ENCODE measurements around the gene CHTF18.
A peak's percentile ranks its signal among the peaks of the same experiment; 100 is the strongest.
"Not testable (repeated sequence)": the region's sequence is repeated elsewhere in the genome, so short reads cannot be mapped to it uniquely, and the experiment has no call there.

The CHTF18 gene

DNA sequence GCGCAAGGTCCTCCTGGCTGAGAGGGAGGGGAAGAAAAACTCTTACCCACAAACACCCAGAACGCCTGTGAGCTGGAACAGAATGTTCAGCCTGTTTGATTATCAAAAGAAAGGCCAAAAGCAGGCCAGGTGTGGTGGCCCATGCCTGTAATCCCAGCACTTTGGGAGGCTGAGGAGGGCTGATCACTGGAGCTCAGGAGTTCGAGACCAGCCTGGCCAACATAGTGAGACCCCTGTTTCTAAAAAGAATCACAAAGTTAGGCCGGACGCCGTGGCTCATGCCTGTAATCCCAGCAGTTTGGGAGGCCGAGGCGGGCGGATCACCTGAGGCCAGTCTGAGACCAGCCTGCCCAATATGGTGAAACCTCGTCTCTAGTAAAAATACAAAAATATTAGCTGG is 12.1 kb upstream of the CHTF18 start:
- not testable (repeated sequence) for DNase-seq (ENCODE audit: low read depth in 2 of 2)

GRCh38 chr16:776824-777223 is 11.6 kb upstream of the CHTF18 start:
- no peak for DNase-seq (ENCODE audit: low read depth in 2 of 2)

DNA sequence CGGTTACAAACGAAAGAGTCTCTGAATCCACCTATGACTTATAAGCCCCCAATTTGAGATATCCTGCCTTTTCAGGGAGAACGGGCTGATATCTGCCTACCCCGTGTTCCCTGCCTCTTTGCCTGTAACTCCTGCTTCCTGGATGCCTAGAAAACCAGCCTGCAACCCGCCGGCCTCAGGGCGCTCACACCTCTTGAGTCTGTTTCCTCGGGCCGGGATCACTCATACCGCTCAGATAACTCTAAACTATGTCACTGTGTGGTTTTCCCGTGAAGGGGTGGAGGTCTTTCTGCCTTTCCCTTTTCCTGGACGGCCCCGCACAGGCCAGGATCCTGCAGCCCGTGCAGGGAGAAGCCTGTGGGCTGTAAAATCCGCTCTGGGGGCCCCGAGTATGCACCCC is 10.6 kb upstream of the CHTF18 start:
- DNase-seq (ENCODE audit: low read depth in 2 of 2) = no peak

DNA sequence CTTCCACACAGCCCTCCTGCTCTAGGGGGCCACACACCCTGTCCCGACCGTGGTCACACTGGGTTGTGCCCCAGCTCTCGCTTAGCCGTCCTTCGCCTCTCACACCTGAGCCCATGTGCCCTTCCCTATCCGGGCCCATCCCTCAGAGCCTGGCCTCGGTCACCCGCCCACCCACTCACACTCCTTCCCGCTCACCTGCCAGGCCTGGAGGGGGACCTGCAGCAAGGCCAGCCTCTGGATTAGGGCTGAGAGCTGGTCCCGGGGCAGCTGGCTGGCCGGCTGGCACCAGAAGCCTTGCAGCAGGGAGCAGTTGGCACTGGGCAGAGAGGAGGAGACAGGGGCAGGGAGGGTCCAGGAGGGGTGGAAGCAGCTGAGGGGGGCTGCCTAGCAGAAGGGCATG is 10.0 kb upstream of the CHTF18 start:
- no peak for DNase-seq (ENCODE audit: low read depth in 2 of 2)

- no peak for DNase-seq (ENCODE audit: low read depth in 2 of 2)
These were observed 9.4 kb upstream of the CHTF18 start for GRCh38 chr16:778909-779527.

- DNase-seq (ENCODE audit: low read depth in 2 of 2) = no peak
These were observed 8.9 kb upstream of the CHTF18 start for GRCh38 chr16:779561-779960.

DNA sequence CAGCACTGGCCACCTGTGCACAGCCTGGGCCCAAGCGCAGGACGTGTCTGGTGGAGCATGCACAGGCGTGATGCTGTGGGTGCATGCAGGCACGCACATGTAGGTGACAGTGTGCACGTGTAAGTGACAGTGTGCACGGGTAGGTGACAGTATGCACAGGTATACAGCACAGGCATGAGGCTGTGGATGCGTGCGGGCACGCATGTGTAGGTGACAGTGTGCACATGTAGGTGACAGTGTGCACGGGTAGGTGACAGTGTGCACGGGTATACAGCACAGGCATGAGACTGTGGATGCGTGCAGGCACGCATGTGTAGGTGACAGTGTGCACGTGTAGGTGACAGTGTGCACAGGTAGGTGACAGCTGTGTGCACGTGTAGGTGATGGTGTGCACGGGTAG is 8.1 kb upstream of the CHTF18 start:
- DNase-seq (ENCODE audit: low read depth in 2 of 2) = no peak

GRCh38 chr16:781346-782010 is 6.9 kb upstream of the CHTF18 start:
- DNase-seq (ENCODE audit: low read depth in 2 of 2) = no peak

GRCh38 chr16:782258-782657 is 6.2 kb upstream of the CHTF18 start:
- DNase-seq (ENCODE audit: low read depth in 2 of 2) = no peak

DNA sequence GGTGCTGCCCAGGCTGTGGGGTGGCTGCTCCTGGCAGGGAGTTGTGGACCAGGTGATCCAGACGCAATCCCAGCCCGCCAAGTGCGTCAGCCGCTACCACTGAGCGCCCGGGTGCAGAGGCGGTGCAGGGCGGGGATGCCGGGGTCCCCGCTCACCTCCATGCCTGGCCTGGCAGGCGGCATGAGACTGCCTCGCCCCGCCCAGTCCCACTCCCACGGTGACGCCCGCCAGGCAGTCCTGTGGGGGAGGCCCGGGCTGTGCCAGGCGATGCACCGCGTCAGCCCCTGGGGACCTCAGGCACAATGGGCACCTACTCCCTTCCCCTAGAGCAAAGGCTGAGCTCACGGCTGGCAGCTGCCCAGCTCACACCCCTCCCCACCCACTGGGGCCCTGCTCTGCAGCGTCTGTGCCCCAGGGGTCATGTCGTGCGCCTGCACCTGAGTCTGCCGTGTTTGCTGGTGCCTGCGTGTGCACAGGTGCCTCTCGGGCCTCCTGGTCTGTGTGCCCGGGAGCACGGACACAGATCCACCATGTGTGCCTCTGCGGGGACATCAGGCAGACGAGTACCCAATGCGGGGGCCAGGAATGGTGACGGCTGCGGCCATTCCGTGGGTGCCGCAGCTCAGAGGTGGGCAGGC is 5.5 kb upstream of the CHTF18 start:
- no peak for DNase-seq (ENCODE audit: low read depth in 2 of 2)

GRCh38 chr16:783404-784161 is 4.8 kb upstream of the CHTF18 start:
- no peak for DNase-seq (ENCODE audit: low read depth in 2 of 2)

- DNase-seq (ENCODE audit: low read depth in 2 of 2) = no peak
These were observed 4.0 kb upstream of the CHTF18 start for GRCh38 chr16:784431-784830.

DNA sequence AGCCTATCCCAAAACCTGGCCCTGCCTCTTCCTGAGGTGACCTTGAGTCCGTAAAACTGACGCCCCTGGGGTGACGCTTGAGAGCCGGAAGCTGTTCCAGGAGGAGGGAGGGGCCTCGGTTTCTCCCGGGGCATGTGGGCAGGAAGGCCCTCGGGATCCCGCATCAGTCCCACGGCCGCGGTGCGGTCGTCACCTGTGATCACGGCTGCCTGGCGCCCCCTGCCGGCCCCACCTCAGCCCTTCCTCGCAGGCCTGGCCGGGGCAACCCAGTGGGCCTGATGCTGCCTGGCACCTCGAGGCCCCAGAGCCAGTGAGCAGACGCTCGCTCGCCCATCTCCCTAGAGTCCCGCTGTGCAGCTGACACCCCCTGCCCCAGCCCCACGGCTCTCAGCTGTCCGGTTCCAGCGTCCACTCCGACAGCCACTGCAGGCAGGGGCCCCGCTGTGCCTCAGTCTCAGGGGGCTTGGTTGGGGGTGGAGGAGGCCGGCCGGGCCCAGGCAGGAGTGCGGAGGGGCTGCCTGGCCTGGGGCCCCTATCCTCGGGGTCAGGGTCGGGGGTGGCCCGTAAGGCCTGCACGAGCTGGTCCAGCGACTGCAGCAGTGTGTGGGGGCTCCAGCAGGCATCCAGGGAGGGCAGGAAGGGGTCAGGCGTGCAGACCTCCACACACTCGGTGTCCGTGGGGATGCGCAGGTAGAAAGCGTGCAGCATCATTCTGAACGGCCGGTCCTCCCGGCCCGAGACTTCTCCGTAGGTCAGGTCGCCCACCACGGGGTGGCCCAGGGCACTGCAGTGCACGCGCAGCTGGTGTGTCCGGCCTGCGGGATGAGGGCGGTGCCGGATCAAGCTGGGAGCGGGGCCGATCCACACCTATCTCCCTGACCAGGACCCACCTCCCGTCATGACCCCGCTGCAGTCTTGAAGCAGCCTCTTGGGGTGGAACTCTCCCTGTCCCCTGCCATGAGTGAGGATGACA is 2.6 kb upstream of the CHTF18 start:
- peak; percentile 44 to 47 for DNase-seq (ENCODE audit: low read depth in 2 of 2)

GRCh38 chr16:787321-787966 is 976 bp upstream of the CHTF18 start:
- DNase-seq (ENCODE audit: low read depth in 2 of 2) = no peak

DNA sequence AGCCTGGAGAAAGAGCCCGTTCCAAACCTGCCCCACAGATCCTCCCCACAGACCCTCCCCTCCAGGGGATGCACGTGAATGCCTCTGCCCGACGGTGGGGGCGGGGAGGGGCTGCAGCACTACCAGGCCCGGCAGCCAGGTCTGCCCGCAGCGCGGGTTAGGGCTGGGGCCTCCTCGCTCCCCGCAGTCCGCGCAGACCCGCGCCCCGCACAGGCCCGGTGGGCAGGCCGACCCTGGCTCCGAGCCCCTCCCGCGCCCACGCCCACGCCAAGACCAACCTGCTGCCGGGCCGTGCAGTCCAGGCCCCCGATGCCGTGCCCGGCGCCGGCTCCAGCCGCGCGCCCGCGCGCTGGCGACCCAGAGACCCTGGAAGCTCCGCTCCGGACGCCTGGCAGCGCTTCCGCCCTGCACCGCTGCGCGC is 432 bp upstream of the CHTF18 start, which contains the start of gene RPUSD1:
RPUSD1 (minus strand) TSS at position 404 of the 421 bp plus-strand sequence. CDS start 644 bp downstream, outside the sequence.
- no peak for DNase-seq (ENCODE audit: low read depth in 2 of 2)

GRCh38 chr16:789191-789850 is 901 bp downstream of the CHTF18 start:
- DNase-seq (ENCODE audit: low read depth in 2 of 2) = no peak

DNA sequence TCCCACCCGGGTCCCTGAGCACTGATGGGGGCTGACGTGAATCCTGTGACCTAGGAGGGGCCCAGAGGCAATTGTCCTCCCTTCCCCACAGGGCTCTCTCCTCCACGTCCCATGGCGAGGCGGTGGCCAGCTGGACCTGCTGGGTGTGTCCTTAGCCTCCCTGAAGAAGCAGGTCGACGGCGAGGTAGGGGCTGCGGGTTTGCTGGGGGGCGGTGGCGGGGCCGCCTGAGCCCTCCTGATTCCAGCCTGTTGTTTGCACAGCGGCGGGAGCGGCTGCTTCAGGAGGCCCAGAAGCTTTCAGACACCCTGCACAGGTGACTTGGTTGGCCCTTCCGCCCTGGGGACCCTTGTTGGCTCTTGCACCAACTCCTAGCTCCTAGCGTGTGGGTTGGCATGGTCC is 1.7 kb downstream of the CHTF18 start:
- no peak for DNase-seq (ENCODE audit: low read depth in 2 of 2)

DNA sequence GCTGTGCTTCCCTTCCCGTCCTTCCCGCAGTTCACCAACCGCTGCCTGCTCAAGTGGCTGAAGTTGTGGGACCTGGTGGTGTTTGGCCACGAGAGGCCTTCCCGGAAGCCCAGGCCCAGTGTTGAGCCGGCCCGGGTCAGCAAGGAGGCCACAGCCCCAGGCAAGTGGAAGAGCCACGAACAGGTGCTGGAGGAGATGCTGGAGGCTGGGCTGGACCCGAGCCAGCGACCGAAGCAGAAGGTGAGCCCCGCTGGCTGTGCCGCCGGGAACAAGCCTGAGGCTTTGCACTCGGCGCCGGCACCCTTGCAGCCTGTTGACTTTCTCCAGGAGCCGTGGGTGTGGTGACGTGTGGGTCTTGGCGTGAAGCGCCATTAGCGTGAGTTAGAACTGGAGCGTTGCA is 2.7 kb downstream of the CHTF18 start:
- DNase-seq (ENCODE audit: low read depth in 2 of 2) = no peak

- DNase-seq (ENCODE audit: low read depth in 2 of 2) = no peak
These were observed 4.0 kb downstream of the CHTF18 start for GRCh38 chr16:792221-792995.
